Left lung (tissue), 10 donors: ENCODE data around the gene EML1. TPM values are rescaled to one million over a fixed set of nuclear protein-coding genes. Genes with fewer than 3 reads are reported as not detected.

Experiments
- ATAC-seq: fragments of 200-7000 bp; cut with Tn5 transposase; one replicate; pipeline ENCODE4 v1.9.1; 2020; ENCODE audit warnings: moderate library complexity
- DNase-seq, 4 donors: peaks; one replicate each; pipeline ENCODE4 v3.0.0-alpha.2; 2013 to 2020
- H3K27ac ChIP-seq, 2 donors: fragments of 200-600 bp; sonication (generic) in 1 of 2; one replicate each; pipeline versions ENCODE4 v1.5.0 to v1.8.0; 2020 to 2021
- H3K27me3 ChIP-seq, 2 donors: fragments of 200-600 bp; sonication (generic) in 1 of 2; one replicate each; pipeline versions ENCODE4 v1.5.0 to v1.8.0; 2020 to 2021
- H3K36me3 ChIP-seq, 2 donors: fragments of 200-600 bp; sonication (generic) in 1 of 2; one replicate each; pipeline versions ENCODE4 v1.5.0 to v1.8.0; 2020 to 2021
- H3K4me1 ChIP-seq, 2 donors: fragments of 200-600 bp; one replicate each; pipeline ENCODE4 v1.8.0; 2021
- H3K4me3 ChIP-seq, 2 donors: fragments of 200-600 bp; sonication (generic) in 1 of 2; one replicate each; pipeline versions ENCODE4 v1.5.0 to v1.8.0; 2020 to 2021; ENCODE audit warnings: mild to moderate bottlenecking in 1 of 2
- H3K9me3 ChIP-seq, 2 donors: fragments of 200-600 bp; sonication (generic) in 1 of 2; one replicate each; pipeline versions ENCODE4 v1.5.0 to v1.8.0; 2020 to 2021
- intact Hi-C, 2 donors: fragments of 100-400 bp; cut with DNase I; formaldehyde crosslinking; loops; one replicate each; pipeline versions ENCODE4 v1.11.2 to v1.14.2; 2022
- polyA plus RNA-seq, 6 donors: library from polyadenylated mRNA; unstranded; fragments of 120-200 nt; gene quantifications; one replicate each; pipeline ENCODE4 v1.2.1, GENCODE V29; 2013; ENCODE audit not compliant: insufficient read length in 6 of 6
- total RNA-seq, 2 donors: library from RNA; stranded (reverse); fragmentation: NEBNext Ultra II Directional; extraction: Animal tissue kit (Norgen Biotek cat#: 25700); gene quantifications; one replicate each; pipeline ENCODE4 v1.2.1, GENCODE V29; 2021
- TF ChIP-seq, protein P1 (sequence below), 2 donors: fragments of 200-600 bp; sonication (generic) in 1 of 2; IDR thresholded peaks; one replicate each; pipeline versions ENCODE4 v1.5.0 to v1.8.0; 2021; ENCODE audit warnings: antibody characterized with exemption in 2 of 2
- donor health status: DM: no; HTN: yes; CAD: no.
- donor health status: DM: no; HTN: no; CAD: no.

Gene EML1
- total and polyA plus RNA-seq, 8 donors = 24.6 to 48.6 (median 42.2) TPM

DNA sequence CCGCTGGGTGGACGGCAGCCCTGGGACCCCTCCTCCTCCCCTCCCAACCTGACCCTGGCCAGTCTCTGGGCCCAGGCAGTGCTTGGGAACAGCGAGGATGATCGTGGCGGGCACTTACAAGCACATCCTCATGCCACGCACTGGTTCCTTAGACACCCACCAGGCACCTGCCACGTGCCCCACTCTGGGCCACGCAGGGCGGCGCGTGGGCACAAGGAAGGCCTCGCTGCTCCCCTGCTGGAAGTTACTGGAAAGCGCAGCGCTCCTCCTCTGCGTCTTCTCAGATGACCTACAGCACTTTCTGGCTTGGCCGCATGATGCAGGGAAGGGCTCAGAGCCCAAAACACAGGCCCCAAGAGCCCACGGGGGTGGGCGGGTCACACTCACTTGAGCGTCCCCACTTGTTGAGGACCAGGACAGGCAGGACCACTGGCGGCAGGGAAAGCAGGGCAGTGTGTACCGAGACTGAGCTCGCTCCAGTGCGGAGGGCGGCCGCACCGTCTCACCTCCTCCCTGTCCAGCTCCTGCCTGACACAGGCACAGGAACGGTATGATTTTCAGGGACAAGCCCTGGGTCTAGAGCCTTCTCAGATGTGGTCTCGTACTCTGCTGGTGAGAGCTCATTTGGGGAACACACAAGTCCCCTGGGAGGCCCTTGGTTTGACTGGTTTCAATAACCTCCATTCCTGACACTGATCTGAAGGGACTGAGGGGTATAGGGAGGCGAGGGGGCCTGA lies 143.7 kb downstream of the EML1 start:
- no peak overlapping the region for H3K4me3 ChIP-seq
- TF ChIP-seq, protein P1, sequence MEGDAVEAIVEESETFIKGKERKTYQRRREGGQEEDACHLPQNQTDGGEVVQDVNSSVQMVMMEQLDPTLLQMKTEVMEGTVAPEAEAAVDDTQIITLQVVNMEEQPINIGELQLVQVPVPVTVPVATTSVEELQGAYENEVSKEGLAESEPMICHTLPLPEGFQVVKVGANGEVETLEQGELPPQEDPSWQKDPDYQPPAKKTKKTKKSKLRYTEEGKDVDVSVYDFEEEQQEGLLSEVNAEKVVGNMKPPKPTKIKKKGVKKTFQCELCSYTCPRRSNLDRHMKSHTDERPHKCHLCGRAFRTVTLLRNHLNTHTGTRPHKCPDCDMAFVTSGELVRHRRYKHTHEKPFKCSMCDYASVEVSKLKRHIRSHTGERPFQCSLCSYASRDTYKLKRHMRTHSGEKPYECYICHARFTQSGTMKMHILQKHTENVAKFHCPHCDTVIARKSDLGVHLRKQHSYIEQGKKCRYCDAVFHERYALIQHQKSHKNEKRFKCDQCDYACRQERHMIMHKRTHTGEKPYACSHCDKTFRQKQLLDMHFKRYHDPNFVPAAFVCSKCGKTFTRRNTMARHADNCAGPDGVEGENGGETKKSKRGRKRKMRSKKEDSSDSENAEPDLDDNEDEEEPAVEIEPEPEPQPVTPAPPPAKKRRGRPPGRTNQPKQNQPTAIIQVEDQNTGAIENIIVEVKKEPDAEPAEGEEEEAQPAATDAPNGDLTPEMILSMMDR (IDR thresholded peaks at IDR 0.05) = no peak
- H3K9me3 ChIP-seq = no peaks in the 10 kb centered on the region
- no peak overlapping the region for H3K27ac ChIP-seq
- no peak for ATAC-seq
- intact Hi-C loops = no loop called here
- DNase-seq = no peak
- peaks cover 0 to 39% of the 10 kb centered on the region in 2 donors for H3K36me3 ChIP-seq
- no peaks in the 10 kb centered on the region for H3K27me3 ChIP-seq
- H3K4me1 ChIP-seq = no peaks in the 10 kb centered on the region

DNA sequence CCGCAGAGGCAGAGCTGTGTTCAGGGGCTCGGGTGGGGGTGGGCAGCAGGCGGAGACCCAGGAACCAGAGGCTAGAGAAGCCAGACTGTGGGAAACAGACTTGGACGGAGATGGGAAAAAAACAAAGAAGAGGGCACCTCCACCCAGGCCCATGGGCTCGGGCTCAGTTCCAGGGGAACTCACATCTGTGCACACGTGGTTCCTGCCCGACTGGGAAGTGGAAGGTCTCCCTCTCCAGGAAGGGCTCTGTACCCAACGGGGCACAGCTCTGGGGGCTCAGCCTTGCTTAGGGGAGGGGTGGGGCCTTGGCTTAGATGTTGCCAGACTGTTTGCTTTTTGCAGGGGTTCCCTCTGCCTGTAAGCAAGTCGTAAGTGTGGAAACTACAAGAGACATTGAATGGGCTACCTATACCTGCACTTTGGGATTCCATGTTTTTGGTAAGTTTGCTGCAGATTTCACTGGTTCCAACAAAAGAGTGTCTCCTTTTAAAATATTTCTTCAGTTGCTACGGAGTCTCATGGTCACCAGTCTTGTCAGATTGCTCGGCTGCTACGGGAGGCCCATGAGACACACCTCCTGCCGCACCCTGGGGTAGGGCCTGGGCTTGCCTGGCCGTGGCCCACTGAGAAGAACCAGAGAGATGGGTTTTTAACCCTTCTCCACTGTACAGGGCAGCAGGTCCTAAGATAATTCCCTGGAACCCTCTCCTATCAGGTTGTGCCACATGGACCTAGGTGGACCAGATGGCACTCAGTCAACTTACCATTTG lies 144.4 kb downstream of the EML1 start:
- Histone ChIP-seq H3K9me3 (no peaks in the 10 kb centered on the region), H3K27me3 (no peaks in the 10 kb centered on the region), H3K4me3 (no peak overlapping the region), H3K36me3 (peaks cover 0 to 47% of the 10 kb centered on the region in 2 donors), H3K4me1 (no peaks in the 10 kb centered on the region), H3K27ac (no peak overlapping the region)
- no peak for ATAC-seq
- TF ChIP-seq, protein P1 (IDR thresholded peaks at IDR 0.05) = no peak
- intact Hi-C loops = no loop called here
- no peak for DNase-seq

DNA sequence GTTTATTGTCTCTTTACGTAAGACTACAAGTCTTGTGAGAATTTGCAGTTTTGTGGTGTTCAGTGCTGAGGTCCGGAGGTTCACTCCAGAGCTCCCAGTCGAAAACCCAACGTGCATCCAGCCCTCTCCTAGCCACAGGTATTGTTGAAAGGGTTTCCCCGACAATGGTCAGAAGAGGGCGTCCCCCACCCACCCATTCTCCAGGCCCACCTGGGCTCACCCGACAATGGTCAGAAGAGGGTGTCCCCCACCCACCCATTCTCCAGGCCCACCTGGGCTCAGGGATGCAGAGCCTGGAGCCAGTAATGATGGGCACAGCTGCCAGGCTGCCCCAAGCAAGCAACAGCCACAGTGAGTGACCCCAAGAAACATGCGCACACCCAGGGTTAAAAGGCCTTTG lies 145.2 kb downstream of the EML1 start:
- Histone ChIP-seq H3K9me3 (no peaks in the 10 kb centered on the region), H3K4me3 (no peak overlapping the region), H3K36me3 (peaks cover 0 to 48% of the 10 kb centered on the region in 2 donors), H3K27me3 (no peaks in the 10 kb centered on the region), H3K27ac (no peak overlapping the region), H3K4me1 (no peaks in the 10 kb centered on the region)
- TF ChIP-seq, protein P1 (IDR thresholded peaks at IDR 0.05) = no peak
- ATAC-seq (no peak), DNase-seq (no peak)
- intact Hi-C loops = no loop called here

DNA sequence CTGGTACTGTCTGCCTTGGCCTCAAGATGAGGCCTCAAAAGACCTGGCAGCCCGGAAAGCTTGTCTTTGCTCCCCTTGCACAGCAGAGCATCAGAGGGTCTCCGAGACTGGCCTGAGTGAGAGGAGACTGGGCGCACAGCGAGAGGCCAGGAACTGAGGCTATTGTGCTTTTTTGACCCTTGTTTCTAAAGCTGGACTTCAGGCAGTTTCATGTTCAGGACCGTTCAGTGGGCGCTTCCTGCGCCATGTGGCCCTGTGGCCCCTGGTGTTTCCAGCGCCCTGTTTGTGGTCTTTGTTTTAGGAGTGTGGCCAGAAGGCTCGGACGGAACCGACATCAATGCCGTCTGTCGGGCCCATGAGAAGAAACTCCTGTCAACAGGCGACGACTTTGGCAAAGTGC lies 145.7 kb downstream of the EML1 start:
- TF ChIP-seq, protein P1 (IDR thresholded peaks at IDR 0.05) = no peak
- no peaks in the 10 kb centered on the region for H3K9me3 ChIP-seq
- no peaks in the 10 kb centered on the region for H3K4me1 ChIP-seq
- no peak overlapping the region for H3K27ac ChIP-seq
- no peak overlapping the region for H3K4me3 ChIP-seq
- DNase-seq = no peak
- no peak for ATAC-seq
- H3K36me3 ChIP-seq = peaks cover 0 to 48% of the 10 kb centered on the region in 2 donors
- no peaks in the 10 kb centered on the region for H3K27me3 ChIP-seq
- intact Hi-C loops = no loop called here

DNA sequence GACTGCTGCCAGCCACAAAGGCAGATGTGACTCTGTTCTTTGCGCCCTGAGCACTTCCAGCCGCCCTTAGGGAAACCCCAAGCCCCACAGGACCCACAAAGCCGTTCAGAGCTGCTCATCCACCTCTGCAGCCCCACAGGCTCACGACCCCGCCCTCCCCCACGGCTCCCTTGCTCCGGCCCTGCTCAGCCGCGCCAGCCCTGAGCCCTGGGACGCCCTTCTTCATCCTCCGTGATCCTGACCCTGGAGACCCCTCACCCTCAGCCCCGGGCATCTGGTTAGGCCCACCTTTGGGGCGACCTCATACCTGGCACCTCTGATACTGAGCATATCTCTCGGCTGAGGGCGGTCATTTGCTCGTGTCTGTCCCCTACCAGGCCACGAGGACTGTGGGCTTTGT lies 146.2 kb downstream of the EML1 start:
- H3K9me3 ChIP-seq = no peaks in the 10 kb centered on the region
- no peak for DNase-seq
- no peak for ATAC-seq
- H3K27me3 ChIP-seq = no peaks in the 10 kb centered on the region
- peaks cover 0 to 48% of the 10 kb centered on the region in 2 donors for H3K36me3 ChIP-seq
- intact Hi-C loops = no loop called here
- TF ChIP-seq, protein P1 (IDR thresholded peaks at IDR 0.05) = no peak
- H3K4me1 ChIP-seq = no peaks in the 10 kb centered on the region
- H3K27ac ChIP-seq = no peak overlapping the region
- no peak overlapping the region for H3K4me3 ChIP-seq
